NB4 (cell line): ENCODE results near the gene TGFA.

Source experiments
- DNase-seq: peaks from one replicate; pipeline ENCODE4 v3.0.0; 2010; ENCODE audit warnings: low read depth
- H3K4me3 ChIP-seq: one replicate; pipeline ENCODE4 v1.5.1; 2011; ENCODE audit warnings: mild to moderate bottlenecking, low read depth, low read length, moderate library complexity
- CTCF ChIP-seq: IDR thresholded peaks from one replicate; pipeline ENCODE4 v1.5.1; 2012; ENCODE audit warnings: low read depth, low read length
- MAX ChIP-seq: IDR thresholded peaks from 2 replicates; pipeline ENCODE4 v1.6.1; 2011; ENCODE audit warnings: low read depth, low read length
- MYC ChIP-seq: IDR thresholded peaks from 2 replicates; pipeline ENCODE4 v1.6.1; 2011; ENCODE audit warnings: low read depth, low read length
- POLR2A ChIP-seq: IDR thresholded peaks from 2 replicates; pipeline ENCODE4 v1.6.1; 2011; ENCODE audit warnings: mild to moderate bottlenecking; ENCODE audit not compliant: insufficient read length; ENCODE audit errors: extremely low read depth

TGFA gene

GRCh38 chr2:70490381-70490780 lies 63.2 kb downstream of the TGFA start:
- H3K4me3 ChIP-seq, result no peak overlapping the region
- no peak for DNase-seq
- TF ChIP-seq MYC (no peak), CTCF (no peak), MAX (no peak), POLR2A (no peak)

GRCh38 chr2:70489165-70489564 lies 64.5 kb downstream of the TGFA start:
- H3K4me3 ChIP-seq, result no peak overlapping the region
- no peak for TF ChIP-seq MYC
- no peak for DNase-seq

GRCh38 chr2:70484086-70484485 lies 69.5 kb downstream of the TGFA start:
- no peak overlapping the region for H3K4me3 ChIP-seq
- TF ChIP-seq MAX (no peak), POLR2A (no peak)

GRCh38 chr2:70482401-70482800 lies 71.2 kb downstream of the TGFA start:
- no peak for TF ChIP-seq MYC
- no peak for TF ChIP-seq MAX
- TF ChIP-seq POLR2A, result no peak
- no peak for TF ChIP-seq CTCF
- no peak for DNase-seq

More at GRCh38 chr2:70484086-70484485, 69.5 kb downstream of the TGFA start:
- no peak for DNase-seq

GRCh38 chr2:70480468-70480867 lies 73.2 kb downstream of the TGFA start:
- no peak overlapping the region for H3K4me3 ChIP-seq
- DNase-seq, result no peak

More at GRCh38 chr2:70482401-70482800, 71.2 kb downstream of the TGFA start:
- H3K4me3 ChIP-seq, result no peak overlapping the region

GRCh38 chr2:70479816-70480215 lies 73.8 kb downstream of the TGFA start:
- H3K4me3 ChIP-seq, result no peak overlapping the region
- TF ChIP-seq CTCF (no peak), POLR2A (no peak), MYC (no peak), MAX (no peak)
- DNase-seq, result peak; percentile 83

More at GRCh38 chr2:70480468-70480867, 73.2 kb downstream of the TGFA start:
- TF ChIP-seq CTCF, result no peak
- TF ChIP-seq MAX, result no peak
- TF ChIP-seq MYC, result no peak
- TF ChIP-seq POLR2A, result no peak

GRCh38 chr2:70477441-70477844 lies 76.2 kb downstream of the TGFA start:
- DNase-seq, result no peak
- no peak overlapping the region for H3K4me3 ChIP-seq
- TF ChIP-seq POLR2A (no peak), CTCF (no peak), MYC (no peak), MAX (no peak)
